Upper lobe of right lung (tissue), 1 donor: ENCODE results near the gene EML6. TPM values are rescaled to one million over a fixed set of nuclear protein-coding genes. Genes with fewer than 3 reads are reported as not detected.

Experiments
- ATAC-seq: fragments of 200-7000 bp; cut with Tn5 transposase; one replicate; pipeline ENCODE4 v1.9.1; 2020; ENCODE audit warnings: mild to moderate bottlenecking, moderate library complexity
- DNase-seq: peaks from one replicate; pipeline ENCODE4 v3.0.0-alpha.2; 2020
- H3K27ac ChIP-seq: fragments of 200-600 bp; one replicate; pipeline ENCODE4 v1.8.0; 2022
- H3K27me3 ChIP-seq: fragments of 200-600 bp; one replicate; pipeline ENCODE4 v1.8.0; 2022; ENCODE audit warnings: mild to moderate bottlenecking
- H3K36me3 ChIP-seq: fragments of 200-600 bp; one replicate; pipeline ENCODE4 v1.8.0; 2022
- H3K4me1 ChIP-seq: fragments of 200-600 bp; one replicate; pipeline ENCODE4 v1.8.0; 2022
- H3K4me3 ChIP-seq: fragments of 200-600 bp; one replicate; pipeline ENCODE4 v1.8.0; 2022; ENCODE audit warnings: mild to moderate bottlenecking
- H3K9me3 ChIP-seq: fragments of 200-600 bp; one replicate; pipeline ENCODE4 v1.8.0; 2022
- CTCF ChIP-seq: fragments of 200-600 bp; IDR thresholded peaks from one replicate; pipeline ENCODE4 v1.8.0; 2022; ENCODE audit warnings: antibody characterized with exemption
- intact Hi-C: fragments of 100-400 bp; cut with DNase I; formaldehyde crosslinking; loops from one replicate; pipeline ENCODE4 v1.11.0; 2022
- total RNA-seq: library from RNA; stranded (reverse); fragmentation: NEBNext Ultra II Directional; extraction: Animal tissue kit (Norgen Biotek cat#: 25700); gene quantifications from one replicate; pipeline ENCODE4 v1.2.1, GENCODE V29; 2021
- donor health status: DM: no; HTN: yes; CAD: no; lungs with severe emphysema.

Gene EML6
- total RNA-seq, 1 donor from 2014 or later, result 1.4 TPM

GRCh38 chr2:54772110-54772509, 48.6 kb downstream of the EML6 start:
- Histone ChIP-seq H3K4me1 (no peaks in the 10 kb centered on the region), H3K27ac (no peak overlapping the region), H3K27me3 (no peaks in the 10 kb centered on the region), H3K4me3 (no peak overlapping the region), H3K36me3 (no peaks in the 10 kb centered on the region), H3K9me3 (peaks cover 10% of the 10 kb centered on the region)
- no peak for DNase-seq
- no peak for TF ChIP-seq CTCF
- intact Hi-C loops, result no loop called here
- no peak for ATAC-seq

GRCh38 chr2:54772531-54772930, 49.1 kb downstream of the EML6 start:
- ATAC-seq (no peak), DNase-seq (no peak)
- H3K36me3 ChIP-seq, result no peaks in the 10 kb centered on the region
- peaks cover 10% of the 10 kb centered on the region for H3K9me3 ChIP-seq
- H3K4me1 ChIP-seq, result no peaks in the 10 kb centered on the region
- no peak overlapping the region for H3K4me3 ChIP-seq
- no peak for TF ChIP-seq CTCF
- H3K27me3 ChIP-seq, result no peaks in the 10 kb centered on the region
- no peak overlapping the region for H3K27ac ChIP-seq
- intact Hi-C loops, result no loop called here

- Histone ChIP-seq H3K27me3 (no peaks in the 10 kb centered on the region), H3K27ac (no peak overlapping the region), H3K9me3 (peaks cover 10% of the 10 kb centered on the region), H3K4me3 (no peak overlapping the region), H3K36me3 (no peaks in the 10 kb centered on the region), H3K4me1 (no peaks in the 10 kb centered on the region)
- no peak for TF ChIP-seq CTCF
- ATAC-seq (no peak), DNase-seq (no peak)
- intact Hi-C loops, result no loop called here
These were observed 49.8 kb downstream of the EML6 start for GRCh38 chr2:54773233-54773632.

- Histone ChIP-seq H3K4me3 (no peak overlapping the region), H3K36me3 (no peaks in the 10 kb centered on the region), H3K9me3 (peaks cover 10% of the 10 kb centered on the region), H3K4me1 (no peaks in the 10 kb centered on the region), H3K27ac (no peak overlapping the region), H3K27me3 (no peaks in the 10 kb centered on the region)
- DNase-seq (no peak), ATAC-seq (no peak)
- TF ChIP-seq CTCF, result no peak
- intact Hi-C loops, result no loop called here
These were observed 50.4 kb downstream of the EML6 start for GRCh38 chr2:54773838-54774237.

DNA sequence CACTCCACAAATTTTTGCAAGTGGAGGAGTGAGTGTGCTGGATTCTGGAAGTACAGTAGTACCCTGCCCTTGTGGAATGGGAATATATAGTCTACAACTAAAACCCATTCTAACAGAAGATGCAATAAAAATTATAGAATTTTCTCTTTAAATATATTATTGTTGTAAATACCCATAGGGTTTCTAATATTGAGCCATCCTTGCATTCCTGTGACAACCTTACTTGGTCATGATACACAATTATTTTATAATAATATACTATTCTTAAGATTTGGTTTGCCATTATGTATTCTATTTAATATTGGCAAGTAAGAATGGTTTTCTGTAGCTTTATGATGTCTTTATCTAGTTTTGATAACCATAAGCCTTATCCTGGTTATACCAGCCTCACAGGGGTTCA, 52.2 kb downstream of the EML6 start:
- Histone ChIP-seq H3K27me3 (no peaks in the 10 kb centered on the region), H3K9me3 (peaks cover 10% of the 10 kb centered on the region), H3K27ac (no peak overlapping the region), H3K4me1 (no peaks in the 10 kb centered on the region), H3K36me3 (no peaks in the 10 kb centered on the region), H3K4me3 (no peak overlapping the region)
- DNase-seq (no peak), ATAC-seq (no peak)
- no peak for TF ChIP-seq CTCF
- intact Hi-C loops, result no loop called here

DNA sequence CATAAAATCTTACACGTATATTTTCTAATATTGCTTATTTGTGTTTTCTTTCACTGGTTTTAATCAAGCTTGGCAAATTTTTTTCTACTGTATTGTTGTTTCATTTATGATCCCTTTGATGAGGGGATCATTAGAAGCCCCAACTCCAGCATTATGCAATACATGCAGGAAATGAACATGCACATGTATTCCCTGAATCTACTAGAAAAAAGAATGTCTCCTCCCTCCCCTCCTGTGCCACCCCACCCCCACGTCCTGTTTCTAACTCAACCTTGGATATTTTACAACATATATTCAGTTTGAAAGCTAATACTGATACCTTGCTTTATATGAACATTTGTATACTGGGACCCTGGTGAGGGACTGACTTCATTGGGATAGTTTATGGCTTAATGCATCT, 53.0 kb downstream of the EML6 start:
- Histone ChIP-seq H3K9me3 (peaks cover 10% of the 10 kb centered on the region), H3K27me3 (no peaks in the 10 kb centered on the region), H3K4me3 (no peak overlapping the region), H3K4me1 (no peaks in the 10 kb centered on the region), H3K27ac (no peak overlapping the region), H3K36me3 (no peaks in the 10 kb centered on the region)
- TF ChIP-seq CTCF, result no peak
- intact Hi-C loops, result no loop called here
- DNase-seq, result no peak
- ATAC-seq, result no peak
